Eye (tissue), 1 donor: ENCODE results near the gene DPY19L1.
"Not testable (repeated sequence)": the region's sequence is repeated elsewhere in the genome, so short reads cannot be mapped to it uniquely, and the experiment has no call there.

Experiments used
- DNase-seq: peaks from one replicate; pipeline ENCODE4 v3.0.0-alpha.2; 2015

DPY19L1 gene

DNA sequence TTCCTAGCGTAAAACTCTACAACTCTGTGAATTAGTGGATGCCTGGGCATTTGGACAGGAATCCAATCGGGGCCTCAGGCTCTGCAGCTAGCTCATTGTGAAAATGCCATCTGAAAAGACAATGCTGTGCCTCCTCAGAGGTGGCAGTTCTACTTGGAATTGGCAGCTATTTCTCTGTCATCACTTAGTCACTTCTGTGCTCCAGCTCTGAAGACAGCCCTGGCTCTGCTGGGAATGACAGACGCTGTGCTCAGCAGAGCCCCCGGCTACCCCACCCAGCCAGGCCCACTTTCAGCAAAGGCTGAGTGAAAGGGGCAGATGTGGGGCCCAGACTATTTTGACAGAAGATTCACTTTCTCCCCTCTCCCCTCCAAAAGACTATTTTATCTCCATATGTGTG, 119.8 kb downstream of the DPY19L1 start:
- not testable (repeated sequence) for DNase-seq

DNA sequence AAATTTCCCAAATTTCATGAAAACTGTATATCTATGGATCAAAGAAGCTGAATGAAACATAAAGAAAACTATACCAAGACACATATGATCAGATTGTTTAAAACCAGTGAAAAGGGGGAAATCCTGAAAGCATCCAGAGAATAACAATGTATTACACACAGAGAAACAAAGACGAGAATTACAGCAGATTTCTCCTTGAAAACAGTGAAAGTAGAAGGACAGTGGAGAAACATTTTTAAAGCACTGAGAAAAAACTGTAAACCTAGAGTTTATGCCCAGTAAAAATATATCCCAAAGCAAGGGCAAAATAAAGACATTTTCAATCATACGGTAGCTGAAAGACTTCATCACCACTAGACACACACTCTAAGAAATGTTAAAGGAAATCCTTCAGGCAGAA, 121.0 kb downstream of the DPY19L1 start:
- DNase-seq, result no peak

DNA sequence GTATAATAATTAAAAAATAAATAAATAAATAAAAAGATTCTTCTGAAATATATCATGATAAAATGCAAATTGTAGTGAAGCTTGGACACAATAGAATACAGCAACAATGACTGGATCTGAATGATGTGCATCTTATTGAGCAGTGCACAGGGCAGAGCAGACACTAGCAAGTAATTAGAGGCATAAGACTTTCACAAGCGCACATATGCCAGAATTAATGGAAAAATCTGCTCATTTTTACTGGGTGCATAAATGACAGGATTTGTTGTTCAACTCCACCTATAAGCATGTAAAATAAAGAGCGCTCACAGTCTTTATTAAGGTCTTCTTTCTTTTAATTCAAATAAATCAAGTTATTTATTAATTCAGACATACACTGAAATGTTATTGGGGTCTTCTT, 125.0 kb downstream of the DPY19L1 start:
- no peak for DNase-seq

DNA sequence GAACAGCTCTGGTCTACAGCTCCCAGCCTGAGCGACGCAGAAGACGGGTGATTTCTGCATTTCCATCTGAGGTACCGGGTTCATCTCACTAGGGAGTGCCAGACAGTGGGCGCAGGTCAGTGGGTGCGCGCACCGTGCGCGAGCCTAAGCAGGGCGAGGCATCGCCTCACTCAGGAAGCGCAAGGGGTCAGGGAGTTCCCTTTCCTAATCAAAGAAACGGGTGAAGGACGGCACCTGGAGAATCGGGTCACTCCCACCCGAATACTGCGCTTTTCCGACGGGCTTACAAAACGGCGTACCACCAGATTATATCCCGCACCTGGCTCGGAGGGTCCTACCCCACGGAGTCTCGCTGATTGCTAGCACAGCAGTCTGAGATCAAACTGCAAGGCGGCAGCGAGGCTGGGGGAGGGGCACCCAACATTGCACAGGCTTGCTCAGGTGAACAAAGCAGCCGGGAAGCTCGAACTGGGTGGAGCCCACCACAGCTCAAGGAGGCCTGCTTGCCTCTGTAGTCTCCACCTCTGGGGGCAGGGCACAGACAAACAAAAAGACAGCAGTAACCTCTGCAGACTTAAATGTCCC, 130.9 kb downstream of the DPY19L1 start:
- DNase-seq, result not testable (repeated sequence)

DNA sequence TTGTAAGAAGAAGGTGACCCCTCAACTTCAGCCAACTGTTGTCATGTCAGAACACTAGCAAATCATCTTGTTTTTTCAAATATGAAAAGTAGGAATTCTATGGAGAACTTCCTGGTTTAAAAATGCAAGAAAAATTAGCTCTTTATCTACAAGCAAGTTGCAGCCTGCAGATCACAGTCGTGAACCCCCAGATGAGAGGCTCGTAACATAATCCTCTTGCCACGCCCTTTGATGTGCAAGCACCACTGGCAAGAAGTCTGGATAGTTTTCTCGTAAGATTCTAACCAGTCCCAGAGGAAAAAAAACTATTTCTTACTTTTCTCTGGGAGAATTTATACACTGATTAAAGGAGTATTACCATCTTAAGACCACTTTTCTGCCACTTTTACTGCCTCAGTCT, 132.3 kb downstream of the DPY19L1 start:
- DNase-seq, result no peak

DNA sequence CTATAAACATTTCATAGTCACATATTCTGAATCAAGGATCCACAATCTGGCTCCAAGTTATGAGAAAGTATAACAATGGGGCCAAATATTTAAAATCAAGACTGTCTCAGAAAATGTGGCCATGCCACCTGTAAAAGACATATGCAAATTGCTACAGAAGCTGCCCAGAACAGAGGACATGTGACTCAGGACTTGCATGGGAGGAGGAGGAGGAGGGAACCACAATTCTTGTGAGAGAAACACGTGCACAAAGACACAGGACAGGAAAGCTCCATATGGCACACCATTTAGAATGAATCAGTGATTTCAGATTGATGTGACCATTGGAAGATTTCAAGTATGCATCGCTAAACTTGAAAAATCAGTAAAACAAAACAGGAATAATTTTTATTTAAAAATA, 133.4 kb downstream of the DPY19L1 start:
- DNase-seq, result not testable (repeated sequence)

DNA sequence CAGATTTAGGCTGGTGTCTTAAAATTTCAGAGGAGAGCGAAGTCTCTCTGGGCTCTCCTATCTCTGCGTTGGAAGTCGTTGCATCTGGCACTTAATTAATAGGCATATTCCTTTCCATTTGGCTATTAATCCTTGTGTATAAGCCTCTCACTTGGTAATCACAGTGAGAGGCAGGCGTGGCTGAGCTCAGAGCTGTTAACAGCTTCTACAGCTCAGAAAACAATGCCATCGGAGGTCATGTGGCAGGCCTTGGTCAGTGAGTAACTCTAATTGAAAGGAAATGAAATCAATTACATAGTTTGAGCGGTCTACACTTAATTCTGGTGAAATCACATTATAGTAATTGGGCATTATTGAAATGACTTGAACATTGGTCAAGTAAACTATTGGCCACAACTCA, 135.1 kb downstream of the DPY19L1 start:
- no peak for DNase-seq

DNA sequence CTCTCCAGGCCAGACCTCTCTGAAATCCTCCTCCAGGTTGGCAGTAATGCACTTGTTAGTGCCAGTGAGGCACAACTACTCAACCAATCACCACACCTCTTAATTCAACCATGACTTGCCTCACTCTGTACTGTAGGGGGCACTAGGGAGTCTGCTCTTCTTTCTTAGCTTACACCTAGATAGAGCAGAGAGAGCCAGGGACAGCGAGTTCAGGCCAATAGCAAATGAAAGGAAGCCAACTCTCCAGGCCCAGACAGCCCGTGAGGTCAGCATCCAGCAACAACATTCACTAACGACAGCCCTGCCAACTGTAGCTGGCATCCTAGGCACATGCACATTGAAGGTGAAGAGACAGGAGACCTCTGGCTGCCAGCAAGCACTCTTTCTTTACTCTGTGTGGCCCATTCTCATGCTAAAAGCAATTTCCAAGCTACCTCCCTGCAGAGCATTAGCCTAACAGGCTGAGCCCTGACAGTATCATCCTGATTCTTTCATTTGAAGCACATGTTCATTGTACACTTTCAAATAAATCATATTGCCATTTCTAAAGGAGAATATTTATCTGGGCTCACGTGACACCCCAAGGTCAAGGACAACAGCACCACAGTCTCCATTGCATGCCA, 136.3 kb downstream of the DPY19L1 start:
- no peak for DNase-seq

DNA sequence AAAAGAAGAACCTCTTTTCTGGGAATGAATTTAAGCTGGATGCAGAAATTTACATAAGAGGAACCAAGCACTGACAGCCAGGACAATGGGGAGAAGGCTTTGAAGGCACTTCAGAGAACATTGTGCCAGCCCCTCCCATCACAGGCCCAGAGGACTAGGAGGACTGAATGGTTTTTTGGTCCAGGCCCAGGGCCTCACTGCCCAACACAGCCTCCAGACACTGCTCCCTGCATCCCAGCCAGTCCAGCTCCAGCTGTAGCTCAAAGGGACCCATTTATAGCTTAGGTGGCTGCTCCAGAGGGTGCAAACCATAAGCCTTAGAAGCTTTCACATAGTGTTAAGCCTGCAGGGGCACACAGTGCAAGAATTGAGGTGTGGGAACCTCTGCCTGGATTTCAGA, 142.1 kb downstream of the DPY19L1 start:
- no peak for DNase-seq

DNA sequence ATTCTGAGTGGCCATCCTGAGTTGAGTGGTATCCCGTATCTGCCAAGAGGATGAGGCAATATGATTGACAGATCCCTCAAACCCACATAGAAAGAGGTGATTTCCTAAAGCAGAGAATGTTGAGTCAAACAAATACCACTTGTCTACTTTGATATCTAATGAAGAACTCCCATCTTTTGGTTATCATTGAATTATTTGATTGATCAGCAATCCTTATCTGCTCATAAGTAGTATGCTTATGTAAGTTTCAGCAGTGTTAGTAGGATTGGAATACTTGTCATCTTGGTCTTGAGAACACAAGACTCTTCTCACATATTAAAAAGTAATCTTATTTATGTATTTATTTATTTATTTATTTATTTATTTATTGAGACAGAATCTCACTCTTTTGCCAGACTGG, 147.3 kb downstream of the DPY19L1 start:
- DNase-seq, result no peak

DNA sequence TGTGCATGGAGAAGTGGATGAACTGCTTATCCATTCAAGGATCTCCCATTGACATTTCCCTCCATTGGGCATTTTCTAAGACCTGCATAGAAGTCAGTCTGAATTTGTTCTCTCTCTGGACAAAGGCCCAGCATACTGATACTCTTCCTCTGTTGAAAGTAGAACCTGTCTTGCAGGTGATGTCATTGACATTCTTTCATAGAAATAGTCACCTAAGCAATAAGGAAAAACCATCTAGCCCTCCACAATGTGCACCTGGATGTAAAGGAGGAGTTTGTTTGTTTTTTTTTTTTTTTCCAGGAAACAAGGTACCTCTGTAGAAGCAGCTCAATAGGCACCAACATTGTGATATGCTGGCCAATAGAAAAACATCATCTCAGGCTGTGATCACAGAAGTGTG, 150.4 kb downstream of the DPY19L1 start:
- DNase-seq, result no peak

DNA sequence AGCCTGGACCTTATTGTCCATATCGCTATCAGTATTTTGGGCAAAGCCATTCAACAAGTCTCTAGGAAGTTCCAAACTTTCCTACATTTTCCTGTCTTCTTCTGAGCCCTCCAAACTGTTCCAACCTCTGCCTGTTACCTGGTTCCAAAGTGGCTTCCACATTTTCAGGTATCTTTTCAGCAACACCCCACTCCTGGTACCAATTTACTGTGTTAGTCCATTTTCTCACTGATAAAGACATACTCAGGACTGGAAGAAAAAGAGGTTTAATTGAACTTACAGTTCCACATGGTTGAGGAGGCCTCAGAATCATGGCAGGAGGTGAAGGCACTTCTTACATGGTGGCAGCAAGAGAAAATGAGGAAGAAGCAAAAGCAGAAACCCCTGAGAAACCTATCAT, 153.4 kb downstream of the DPY19L1 start:
- DNase-seq, result not testable (repeated sequence)

DNA sequence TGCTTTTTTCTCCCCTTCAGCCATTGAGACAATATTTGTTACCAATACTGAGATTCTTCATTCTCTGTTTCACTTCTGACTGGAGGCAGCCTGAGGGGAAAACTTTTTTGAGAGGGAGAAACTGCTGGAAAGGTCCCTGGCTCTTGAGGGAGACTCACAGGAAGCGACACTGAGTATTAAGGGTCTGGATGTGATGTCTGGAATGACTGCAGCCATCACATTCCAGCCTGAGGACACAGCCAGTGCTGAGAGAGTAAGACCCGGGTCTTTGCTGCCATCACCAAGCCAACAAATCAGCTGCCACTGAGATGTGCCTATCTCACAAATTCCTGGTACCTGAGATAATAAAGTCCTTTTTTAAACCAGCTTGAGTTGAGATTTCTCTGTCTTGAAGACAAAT, 157.4 kb downstream of the DPY19L1 start:
- no peak for DNase-seq

DNA sequence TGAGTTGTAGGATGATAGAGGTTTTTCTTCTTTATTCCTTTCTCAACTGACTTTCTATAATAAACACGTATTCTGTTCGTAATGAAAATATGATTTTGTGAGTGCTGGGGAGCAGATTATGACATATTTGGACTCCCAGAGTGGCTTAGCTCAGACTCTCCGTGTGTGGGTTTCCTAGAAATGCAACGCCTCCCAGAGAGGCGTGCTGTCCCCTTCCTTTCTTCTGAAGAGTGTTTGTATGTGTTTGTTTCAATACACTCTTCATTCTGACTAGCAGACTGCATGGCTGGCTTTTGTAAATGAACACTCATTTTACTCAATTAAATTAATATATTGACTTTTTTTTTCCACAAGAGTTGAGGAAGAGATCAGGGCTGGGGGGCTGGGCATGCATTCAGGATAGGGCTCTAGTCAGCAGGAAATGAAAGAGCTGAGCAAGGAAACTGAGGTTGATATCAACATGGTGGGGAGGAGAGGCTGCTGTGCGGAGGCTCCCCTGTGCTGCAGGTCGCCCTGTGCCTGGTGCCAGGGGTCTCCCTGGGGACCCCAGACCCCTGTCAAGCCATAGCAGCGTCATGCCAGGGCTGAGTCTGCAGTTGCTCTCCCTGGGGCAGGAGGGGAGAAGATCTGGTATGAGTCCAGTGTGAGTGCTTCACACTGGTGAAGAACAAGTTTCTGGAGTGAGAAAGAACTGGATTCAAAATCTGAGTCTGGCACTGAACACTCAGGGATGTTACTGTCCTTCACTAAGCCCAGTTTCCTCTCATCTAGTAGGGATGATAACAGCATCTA, 158.1 kb downstream of the DPY19L1 start:
- not testable (repeated sequence) for DNase-seq
